HG03108 (cell line): Measurements from ENCODE around the gene ARHGEF9.
"Not testable (repeated sequence)": the region's sequence is repeated elsewhere in the genome, so short reads cannot be mapped to it uniquely, and the experiment has no call there.

ENCODE experiments used
- ATAC-seq: cut with Tn5 transposase; IDR thresholded peaks from one replicate; pipeline ENCODE4 v1.9.1; 2021; ENCODE audit warnings: moderate library complexity; ENCODE audit not compliant: unreplicated experiment

Gene ARHGEF9

GRCh38 chrX:63664083-63664482, 120.9 kb downstream of the ARHGEF9 start:
- ATAC-seq, result no peak

- no peak for ATAC-seq
Observed at GRCh38 chrX:63661676-63662075, 123.3 kb downstream of the ARHGEF9 start.

DNA sequence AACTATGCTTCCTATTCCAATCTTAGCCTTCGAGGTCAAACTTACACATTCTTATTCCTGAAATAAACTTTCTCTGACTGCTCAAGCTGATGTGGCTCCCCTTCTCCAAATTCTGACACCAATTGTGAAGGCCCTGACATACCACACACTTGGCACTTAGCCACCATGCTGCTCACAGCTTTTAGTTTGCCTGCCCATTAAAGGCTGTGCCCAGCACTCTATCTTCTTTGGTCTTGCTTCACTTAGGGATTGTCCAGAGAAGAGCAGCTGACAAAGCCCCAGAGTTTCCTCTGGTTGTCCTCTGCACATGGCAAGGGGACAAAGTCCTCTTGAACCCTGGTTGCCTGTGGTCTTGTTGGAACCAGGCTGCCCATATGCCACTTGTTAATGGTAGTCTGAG, 126.1 kb downstream of the ARHGEF9 start:
- ATAC-seq, result no peak

DNA sequence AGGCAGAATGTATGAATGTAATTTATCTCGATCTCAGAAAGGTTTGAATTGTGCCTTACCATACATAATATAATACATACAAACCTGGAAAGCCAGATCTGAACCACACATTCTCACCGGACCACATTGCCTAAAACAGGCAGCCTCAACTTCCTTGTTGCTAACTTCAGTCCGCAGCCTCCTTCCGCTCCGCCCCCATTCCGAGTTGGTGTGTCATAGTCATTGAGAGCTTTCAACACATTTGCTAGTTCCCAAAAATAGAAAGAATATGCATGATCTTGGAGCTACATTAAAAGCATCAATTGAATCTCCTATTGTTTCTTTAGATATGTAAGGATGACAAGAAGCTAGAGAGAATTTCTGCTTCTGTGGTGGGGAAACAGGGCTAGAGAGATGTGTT, 127.2 kb downstream of the ARHGEF9 start:
- no peak for ATAC-seq

GRCh38 chrX:63656871-63657580, 128.0 kb downstream of the ARHGEF9 start:
- ATAC-seq, result no peak

- no peak for ATAC-seq
Observed at GRCh38 chrX:63652086-63652765, 132.8 kb downstream of the ARHGEF9 start.

DNA sequence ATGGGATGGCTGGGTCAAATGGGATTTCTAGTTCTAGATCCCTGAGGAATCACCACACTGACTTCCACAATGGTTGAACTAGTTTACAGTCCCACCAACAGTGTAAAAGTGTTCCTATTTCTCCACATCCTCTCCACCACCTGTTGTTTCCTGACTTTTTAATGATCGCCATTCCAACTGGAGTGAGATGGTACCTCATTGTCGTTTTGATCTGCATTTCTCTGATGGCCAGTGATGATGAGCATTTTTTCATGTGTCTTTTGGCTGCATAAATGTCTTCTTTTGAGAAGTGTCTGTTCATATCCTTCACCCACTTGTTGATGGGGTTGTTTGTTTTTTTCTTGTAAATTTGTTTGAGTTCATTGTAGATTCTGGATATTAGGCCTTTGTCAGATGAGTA, 139.3 kb downstream of the ARHGEF9 start:
- not testable (repeated sequence) for ATAC-seq

- ATAC-seq, result no peak
Observed at GRCh38 chrX:63635750-63636149, 149.3 kb downstream of the ARHGEF9 start.

GRCh38 chrX:63613531-63614028, 171.4 kb downstream of the ARHGEF9 start:
- no peak for ATAC-seq

- ATAC-seq, result no peak
Observed at GRCh38 chrX:63585936-63586335, 199.1 kb downstream of the ARHGEF9 start.
